H1 (cell line): Measurements from ENCODE around the gene CTDP1. TPM values are rescaled to one million over a fixed set of nuclear protein-coding genes. Genes with fewer than 3 reads are reported as not detected.

Experiments used
- CTCF ChIA-PET: fragments of 300-600 bp; sonication (Branson Sonifier 250); formaldehyde crosslinking; loops from one replicate; lab custom pipeline; 2021; ENCODE audit not compliant: partially characterized antibody; lab: Charles Lee
- POLR2A ChIA-PET: fragments of 300-600 bp; sonication (Branson Sonifier 250); formaldehyde crosslinking; loops from one replicate; lab custom pipeline; 2021; ENCODE audit warnings: inconsistent platforms; ENCODE audit not compliant: partially characterized antibody; lab: Charles Lee
- DNase-seq, 2 experiments: peaks; one replicate each; pipeline versions ENCODE4 v3.0.0 to v3.0.0-alpha.2; 2010 to 2022; ENCODE audit warnings: low spot score in 2 of 2, low read depth in 1 of 2, mixed read lengths in 1 of 2
- FAIRE-seq: peaks from 2 replicates; lab custom pipeline; 2011; peaks lifted over from hg19 to GRCh38; lab: Jason Lieb, UNC
- H2AFZ ChIP-seq: 2 replicates; pipeline ENCODE4 v1.8.1; 2012; ENCODE audit warnings: low read length, inconsistent platforms
- H2AK5ac ChIP-seq: 2 replicates; pipeline ENCODE4 v1.6.1; 2013; ENCODE audit warnings: low read depth, low read length
- H2BK120ac ChIP-seq: replicated peaks from 2 replicates; pipeline ENCODE3; 2013; ENCODE audit warnings: low read depth, low read length, inconsistent platforms
- H2BK12ac ChIP-seq: 2 replicates; pipeline ENCODE4 v1.6.1; 2013; ENCODE audit warnings: low read depth, low read length
- H2BK15ac ChIP-seq: 2 replicates; pipeline ENCODE4 v1.6.1; 2013; ENCODE audit warnings: low read length
- H2BK20ac ChIP-seq: 2 replicates; pipeline ENCODE4 v1.6.1; 2013; ENCODE audit warnings: low read length
- H2BK5ac ChIP-seq: 2 replicates; pipeline ENCODE4 v1.6.1; 2013; ENCODE audit warnings: low read depth, low read length
- H3K14ac ChIP-seq: 2 replicates; pipeline ENCODE4 v1.6.1; 2013; ENCODE audit warnings: inconsistent platforms; ENCODE audit not compliant: insufficient read length
- H3K18ac ChIP-seq: 2 replicates; pipeline ENCODE4 v1.6.1; 2013; ENCODE audit warnings: low read length; ENCODE audit errors: extremely low read depth
- H3K23ac ChIP-seq: 2 replicates; pipeline ENCODE4 v1.6.1; 2013; ENCODE audit warnings: inconsistent platforms; ENCODE audit not compliant: insufficient read length
- H3K23me2 ChIP-seq: 2 replicates; pipeline ENCODE4 v1.6.1; 2013; ENCODE audit warnings: low read depth, low read length
- H3K27ac ChIP-seq: 2 replicates; pipeline ENCODE4 v1.6.1; 2011; ENCODE audit warnings: low read depth, low read length, inconsistent platforms
- H3K27me3 ChIP-seq, 4 experiments: replicated peaks in 1 of 4; 1 replicate in 1 of 4; 2 replicates in 3 of 4; pipeline versions ENCODE4 v1.6.1 to v1.8.1; 2011 to 2013; ENCODE audit warnings: low read length in 3 of 4, mild to moderate bottlenecking in 3 of 4, inconsistent platforms in 2 of 4, mixed read lengths in 2 of 4, moderate library complexity in 1 of 4; ENCODE audit not compliant: control insufficient read depth in 3 of 4, insufficient read depth in 3 of 4; ENCODE audit errors: extremely low read depth in 1 of 4
- H3K36me3 ChIP-seq, 4 experiments: 2 replicates each; pipeline versions ENCODE4 v1.6.1 to v1.8.1; 2011 to 2013; ENCODE audit warnings: mild to moderate bottlenecking in 4 of 4, low read length in 3 of 4, moderate library complexity in 2 of 4, control low read depth in 1 of 4, inconsistent platforms in 1 of 4; ENCODE audit not compliant: insufficient read depth in 4 of 4, control insufficient read depth in 2 of 4
- H3K4ac ChIP-seq: replicated peaks from 2 replicates; pipeline ENCODE3; 2013; ENCODE audit warnings: low read length, low read depth, mixed read lengths, inconsistent platforms; ENCODE audit not compliant: insufficient read length
- H3K4me1 ChIP-seq, 4 experiments: replicated peaks in 1 of 4; 1 replicate in 1 of 4; 2 replicates in 3 of 4; pipeline versions ENCODE4 v1.6.1 to v1.8.1; 2011 to 2013; ENCODE audit warnings: low read length in 3 of 4, inconsistent platforms in 2 of 4, mixed read lengths in 1 of 4; ENCODE audit not compliant: insufficient read depth in 4 of 4, control insufficient read depth in 3 of 4
- H3K4me2 ChIP-seq, 2 experiments: 2 replicates each; pipeline versions ENCODE4 v1.6.1 to v1.8.1; 2011 to 2013; ENCODE audit warnings: low read depth in 2 of 2, low read length in 2 of 2, control low read depth in 1 of 2, inconsistent platforms in 1 of 2, mild to moderate bottlenecking in 1 of 2; ENCODE audit not compliant: insufficient read depth in 1 of 2
- H3K4me3 ChIP-seq, 4 experiments: fragments of 200-600, 300-600 bp in 1 of 4; sonication (generic), shearing (Covaris generic), sonication (Bioruptor Twin) in 1 of 4; 2 replicates each; pipeline versions ENCODE4 v1.5.1 to v1.8.1; 2011 to 2016; ENCODE audit warnings: low read length in 4 of 4, low read depth in 3 of 4, control low read depth in 2 of 4, inconsistent platforms in 2 of 4, mild to moderate bottlenecking in 2 of 4, mixed read lengths in 1 of 4, moderate library complexity in 1 of 4; ENCODE audit not compliant: insufficient read depth in 2 of 4; ENCODE audit errors: extremely low read depth in 1 of 4
- H3K56ac ChIP-seq: replicated peaks from 2 replicates; pipeline ENCODE3; 2013; ENCODE audit warnings: low read depth, mild to moderate bottlenecking, mixed read lengths, low read length, inconsistent platforms; ENCODE audit not compliant: insufficient read length
- H3K79me1 ChIP-seq: 2 replicates; pipeline ENCODE4 v1.6.1; 2013; ENCODE audit warnings: low read depth, low read length, control low read depth
- H3K79me2 ChIP-seq, 2 experiments: 2 replicates each; pipeline versions ENCODE4 v1.6.1 to v1.8.1; 2012 to 2013; ENCODE audit warnings: low read length in 2 of 2, mild to moderate bottlenecking in 2 of 2, inconsistent platforms in 1 of 2; ENCODE audit not compliant: insufficient read depth in 2 of 2, control insufficient read depth in 1 of 2
- H3K9ac ChIP-seq, 4 experiments: replicated peaks in 1 of 4; 1 replicate in 1 of 4; 2 replicates in 3 of 4; pipeline versions ENCODE4 v1.6.1 to v1.8.1; 2011 to 2013; ENCODE audit warnings: low read depth in 3 of 4, low read length in 3 of 4, control low read depth in 2 of 4, mild to moderate bottlenecking in 2 of 4, moderate library complexity in 2 of 4, inconsistent platforms in 1 of 4; ENCODE audit errors: extremely low read depth in 1 of 4
- H3K9me3 ChIP-seq, 2 experiments: 2 replicates each; pipeline versions ENCODE4 v1.6.1 to v1.8.1; 2012 to 2013; ENCODE audit warnings: mild to moderate bottlenecking in 2 of 2, moderate library complexity in 2 of 2, control low read depth in 1 of 2, inconsistent platforms in 1 of 2, low read depth in 1 of 2, low read length in 1 of 2, mixed read lengths in 1 of 2; ENCODE audit not compliant: insufficient read depth in 2 of 2
- H4K20me1 ChIP-seq, 2 experiments: replicated peaks in 1 of 2; 2 replicates each; pipeline versions ENCODE3 to v1.8.1; 2011 to 2013; ENCODE audit warnings: inconsistent platforms in 2 of 2, low read length in 2 of 2, mild to moderate bottlenecking in 1 of 2; ENCODE audit not compliant: insufficient read depth in 2 of 2, control insufficient read depth in 1 of 2
- H4K5ac ChIP-seq: 2 replicates; pipeline ENCODE4 v1.6.1; 2013; ENCODE audit warnings: low read length, low read depth, mixed read lengths, inconsistent platforms; ENCODE audit not compliant: insufficient read length
- H4K8ac ChIP-seq: 2 replicates; pipeline ENCODE4 v1.8.0; 2013; ENCODE audit warnings: mild to moderate bottlenecking, moderate library complexity, low read length, inconsistent platforms; ENCODE audit not compliant: insufficient read depth; ENCODE audit errors: extremely low read depth
- H4K91ac ChIP-seq: replicated peaks from 2 replicates; pipeline ENCODE3; 2013; ENCODE audit warnings: low read length, mixed read lengths, inconsistent platforms; ENCODE audit not compliant: insufficient read length
- ASH2L ChIP-seq: fragments of 200-600, 300-600 bp; sonication (generic); IDR thresholded peaks from one replicate; pipeline ENCODE4 v1.7.1; 2017; ENCODE audit warnings: low read length
- BCL11A ChIP-seq, 2 experiments: IDR thresholded peaks; one replicate each; pipeline ENCODE4 v1.6.1; 2011; ENCODE audit warnings: low read depth in 2 of 2, low read length in 2 of 2, mild to moderate bottlenecking in 2 of 2
- GABPA ChIP-seq: IDR thresholded peaks from 2 replicates; pipeline ENCODE4 v1.6.1; 2011; ENCODE audit warnings: mild to moderate bottlenecking, low read length, moderate library complexity, borderline replicate concordance; ENCODE audit not compliant: insufficient read depth
- JUND ChIP-seq: IDR thresholded peaks from 2 replicates; pipeline ENCODE4 v1.6.1; 2011; ENCODE audit warnings: mild to moderate bottlenecking, improper control_type of control experiment, low read length
- RAD21 ChIP-seq, 2 experiments: IDR thresholded peaks in 1 of 2; conservative IDR thresholded peaks in 1 of 2; 2 replicates each; pipeline ENCODE4 v1.6.1; 2011; ENCODE audit warnings: low read depth in 2 of 2, low read length in 2 of 2, improper control_type of control experiment in 1 of 2, inconsistent platforms in 1 of 2, mild to moderate bottlenecking in 1 of 2, moderate library complexity in 1 of 2
- RNF2 ChIP-seq: fragments of 200-900, 300-1000 bp; sonication (generic); IDR thresholded peaks from 2 replicates; pipeline ENCODE4 v1.7.1; 2016; ENCODE audit warnings: borderline replicate concordance, low read depth, mild to moderate bottlenecking, antibody characterized with exemption, low read length; ENCODE audit not compliant: poor library complexity, severe bottlenecking; ENCODE audit errors: missing control alignments
- SIX5 ChIP-seq: IDR thresholded peaks from 2 replicates; pipeline ENCODE4 v1.6.1; 2011; ENCODE audit warnings: mild to moderate bottlenecking, low read depth, low read length
- TAF7 ChIP-seq: optimal IDR thresholded peaks from 2 replicates; pipeline ENCODE3; 2011; ENCODE audit warnings: low read depth, mild to moderate bottlenecking, inconsistent platforms, low read length, moderate library complexity, borderline replicate concordance
- TEAD4 ChIP-seq: IDR thresholded peaks from 2 replicates; pipeline ENCODE4 v1.6.1; 2012; ENCODE audit warnings: low read depth, low read length, inconsistent platforms, mixed read lengths
- YY1 ChIP-seq: IDR thresholded peaks from 2 replicates; pipeline ENCODE4 v1.6.1; 2011; ENCODE audit warnings: low read depth, mild to moderate bottlenecking, low read length
- WGBS, 2 experiments: shearing (Covaris generic) in 1 of 2; methylation state at CpG; one replicate each; pipeline versions ENCODE4 v1.1.6 to v1.1.7; 2013 to 2015; ENCODE audit warnings: low lambda C conversion rate in 2 of 2, mixed read lengths in 2 of 2, inconsistent platforms in 1 of 2, low coverage in 1 of 2, missing lambda C conversion rate in 1 of 2; ENCODE audit not compliant: insufficient replicate concordance in 2 of 2, insufficient coverage in 1 of 2, insufficient read length in 1 of 2; ENCODE audit errors: extremely low coverage in 1 of 2, missing lambda C conversion rate in 1 of 2; 5-methylcytosine and 5-hydroxymethylcytosine counted together
- polyA plus RNA-seq, 7 experiments: library from polyadenylated mRNA; depleted of rRNA in 3 of 7; stranded (reverse) in 5 of 7; unstranded in 2 of 7; fragments of >200 nt in 5 of 7; fragments of 200-250 nt in 2 of 7; gene quantifications; 1 replicate in 5 of 7; 2 replicates in 1 of 7; 4 replicates in 1 of 7; pipeline versions ENCODE4 v1.2.1 to v1.2.3, GENCODE V29; 2011 to 2013; ENCODE audit warnings: missing spikeins in 2 of 7, mixed read lengths in 2 of 7
- total RNA-seq: library from RNA; stranded (reverse); fragmentation: NEBNext Ultra II Directional; extraction: Animal tissue kit (Norgen Biotek cat#: 25700); gene quantifications from 2 replicates; pipeline ENCODE4 v1.2.1, GENCODE V29; 2021

CTDP1 gene
- total and polyA plus RNA-seq, 2 of the 8 experiments (the other 6 are each of a cell fraction or from before 2014, with no cell fraction given) = 16.6 to 37.0 TPM

- no peak overlapping the region for H3K14ac ChIP-seq
- no peak overlapping the region for H2AFZ ChIP-seq
- no peak overlapping the region for H3K4me2 ChIP-seq
- H3K18ac ChIP-seq = no peak overlapping the region
- peaks cover 0 to 2% of the 10 kb centered on the region in 2 experiments for H4K20me1 ChIP-seq
- H3K4me1 ChIP-seq = peaks cover 0 to 2% (median 0%) of the 10 kb centered on the region in 4 experiments; a peak in 1 of 7 replicates
- peaks cover 0 to 19% (median 13%) of the 10 kb centered on the region in 4 experiments; a peak in 5 of 7 replicates for H3K27me3 ChIP-seq
- H4K8ac ChIP-seq = no peak overlapping the region; the same call in 1 of the 2 replicates
- FAIRE-seq = no peak
- 90% methylated on average over 5 of the region's 5 CpGs; no CpG with 5 or more reads in 1 of the 2 experiments for WGBS, 2 experiments
- no peak overlapping the region for H3K23ac ChIP-seq
- no peak overlapping the region for H3K4ac ChIP-seq
- no peak for DNase-seq
- H2AK5ac ChIP-seq = no peak overlapping the region
- H2BK120ac ChIP-seq = no peak overlapping the region
- no peak overlapping the region for H2BK15ac ChIP-seq
- POLR2A ChIA-PET = interaction anchor here (0.9 kb wide), 1 partner anchor 46 kb away, joined by 3 read pairs; no protein-coding TSS in a partner anchor
- H3K56ac ChIP-seq = no peak overlapping the region
- no peak overlapping the region for H4K5ac ChIP-seq
- H3K9ac ChIP-seq = no peak overlapping the region
- H3K9me3 ChIP-seq = peaks cover 0 to 6% of the 10 kb centered on the region in 2 experiments; a peak in 2 of 4 replicates
- peaks cover 10% of the 10 kb centered on the region; the same call in 1 of the 2 replicates for H3K23me2 ChIP-seq
- H3K27ac ChIP-seq = no peak overlapping the region
- H2BK12ac ChIP-seq = no peak overlapping the region
- no peaks in the 10 kb centered on the region for H3K79me1 ChIP-seq
- no peaks in the 10 kb centered on the region for H3K79me2 ChIP-seq
- H2BK5ac ChIP-seq = no peak overlapping the region
- no peak overlapping the region for H4K91ac ChIP-seq
- no peaks in the 10 kb centered on the region for H3K36me3 ChIP-seq
- H3K4me3 ChIP-seq = no peak overlapping the region
- no peak overlapping the region for H2BK20ac ChIP-seq
- CTCF ChIA-PET = interaction anchor here (0.6 to 1.7 kb wide), 4 partner anchors 10 to 256 kb away, joined by 3 to 5 read pairs (median 3); no protein-coding TSS in a partner anchor
- TF ChIP-seq YY1 = no peak
- TF ChIP-seq JUND = no peak
- no peak for TF ChIP-seq RNF2
- TF ChIP-seq SIX5 = no peak
- no peak for TF ChIP-seq GABPA
- no peak for TF ChIP-seq TAF7
- TF ChIP-seq BCL11A (IDR thresholded peaks at IDR 0.05; ENCODE audit: low read depth in 2 of 2, low read length in 2 of 2) = no peak
- no peak for TF ChIP-seq TEAD4
- no peak for TF ChIP-seq RAD21 (IDR thresholded peaks at IDR 0.05 in 1 of 2, conservative IDR thresholded peaks at IDR 0.05 in 1 of 2; ENCODE audit: low read depth in 2 of 2, low read length in 2 of 2)
- no peak for TF ChIP-seq ASH2L
Observed at GRCh38 chr18:79634186-79634585, 45.4 kb upstream of the CTDP1 start.
